GM12801 (cell line): Measurements from ENCODE around the gene HABP2.

Source experiments
- CTCF ChIP-seq: IDR thresholded peaks from one replicate; pipeline ENCODE4 v1.5.1; 2011; ENCODE audit warnings: control low read depth; ENCODE audit not compliant: insufficient read length; ENCODE audit errors: extremely low read depth

HABP2 gene

GRCh38 chr10:113552701-113553100, at the start of gene HABP2:
Gene HABP2, plus strand, starts transcription at chr10:113553053. Its CDS starts 69 bp downstream, at chr10:113553122.
- TF ChIP-seq CTCF, result no peak

- no peak for TF ChIP-seq CTCF
Measured at GRCh38 chr10:113503930-113504329, 48.9 kb upstream of the HABP2 start.

- no peak for TF ChIP-seq CTCF
Measured at GRCh38 chr10:113504423-113504822, 48.4 kb upstream of the HABP2 start.

- TF ChIP-seq CTCF, result no peak
Measured at GRCh38 chr10:113506476-113506875, 46.4 kb upstream of the HABP2 start.

- TF ChIP-seq CTCF, result no peak
Measured at GRCh38 chr10:113511419-113511818, 41.4 kb upstream of the HABP2 start.

GRCh38 chr10:113515161-113515560, 37.7 kb upstream of the HABP2 start:
- no peak for TF ChIP-seq CTCF

GRCh38 chr10:113515601-113516000, 37.3 kb upstream of the HABP2 start:
- TF ChIP-seq CTCF, result no peak

- TF ChIP-seq CTCF, result no peak
Measured at GRCh38 chr10:113516061-113516460, 36.8 kb upstream of the HABP2 start.
